Stimulated activated CD4-positive, alpha-beta T cell treated with anti-CD3 and anti-CD28 coated beads, Interleukin-12 subunit alpha, Interleukin-12 subunit beta, amount 100 ng/mL, for 4 hours (primary cell): ENCODE results near the gene ETNPPL.
A peak's percentile ranks its signal among the peaks of the same experiment; 100 is the strongest.

ENCODE experiments used
- DNase-seq: peaks from one replicate; pipeline ENCODE4 v3.0.0-alpha.2; 2020

The ETNPPL gene

GRCh38 chr4:108762559-108763225 lies at the start of gene ETNPPL:
Gene ETNPPL, minus strand, starts transcription at chr4:108763053. Its CDS starts 155 bp downstream, at chr4:108762898.
- DNase-seq: peak; percentile 8

- no peak for DNase-seq
Measured at GRCh38 chr4:108811486-108811885, 48.6 kb upstream of the ETNPPL start.

DNA sequence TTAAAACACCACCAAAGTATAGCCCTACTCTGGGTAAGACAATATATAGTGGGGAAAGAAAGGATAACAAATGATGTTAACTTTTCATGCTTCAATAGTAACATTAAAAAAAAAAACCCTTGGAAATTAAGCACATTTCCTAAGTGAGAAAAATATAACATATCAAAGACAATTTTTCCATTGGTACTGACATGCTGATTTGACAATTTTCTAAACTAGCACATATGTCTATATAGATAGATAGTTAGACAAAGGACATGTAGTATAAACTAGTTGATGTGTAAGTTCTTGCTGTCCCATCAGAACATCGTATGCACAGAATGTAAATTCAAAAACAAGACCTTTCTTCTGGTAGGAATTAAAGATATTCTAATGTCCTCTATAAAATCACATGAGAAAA lies 47.2 kb upstream of the ETNPPL start:
- DNase-seq: no peak

GRCh38 chr4:108804648-108805273 lies 41.9 kb upstream of the ETNPPL start:
- DNase-seq: no peak

- DNase-seq: no peak
Measured at GRCh38 chr4:108799306-108799705, 36.5 kb upstream of the ETNPPL start.

DNA sequence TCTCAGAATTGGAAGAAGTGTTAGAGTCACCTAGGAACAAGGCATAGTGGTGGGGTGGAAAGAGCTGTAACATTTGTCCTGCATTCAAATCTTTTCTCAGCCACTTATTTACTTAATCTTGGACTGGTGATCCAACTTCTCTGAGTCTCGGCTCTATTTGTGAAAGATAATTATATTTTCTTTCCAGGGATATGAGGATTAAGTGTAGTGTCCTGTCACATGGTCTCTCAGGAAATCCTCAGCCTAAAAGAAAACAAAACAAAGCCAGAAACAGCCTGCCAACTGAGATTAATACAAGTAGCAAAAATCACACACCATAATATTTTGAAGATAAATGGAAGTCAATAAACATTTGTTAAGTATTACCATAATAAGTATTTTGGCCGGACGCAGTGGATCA lies 33.3 kb upstream of the ETNPPL start:
- no peak for DNase-seq

DNA sequence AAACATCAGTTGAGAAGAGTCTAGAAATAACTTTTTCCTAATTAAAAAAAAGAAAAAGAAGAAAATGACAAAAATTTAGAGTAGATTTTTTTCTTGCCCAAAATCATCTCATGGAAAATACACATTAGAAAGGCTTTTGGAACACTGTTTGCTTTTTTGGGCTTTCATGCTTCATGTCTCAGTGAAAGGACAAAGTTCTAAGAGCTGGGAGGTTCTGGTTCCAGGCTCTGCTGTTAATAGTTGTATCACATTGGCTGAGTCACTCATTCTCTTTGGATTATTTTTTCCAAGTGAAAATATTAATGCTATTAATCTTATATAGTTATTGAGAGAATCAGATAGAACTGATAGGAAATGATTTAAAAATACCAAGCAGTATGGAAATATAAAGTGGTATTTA lies 32.9 kb upstream of the ETNPPL start:
- no peak for DNase-seq

- no peak for DNase-seq
Measured at GRCh38 chr4:108794136-108794535, 31.3 kb upstream of the ETNPPL start.

DNA sequence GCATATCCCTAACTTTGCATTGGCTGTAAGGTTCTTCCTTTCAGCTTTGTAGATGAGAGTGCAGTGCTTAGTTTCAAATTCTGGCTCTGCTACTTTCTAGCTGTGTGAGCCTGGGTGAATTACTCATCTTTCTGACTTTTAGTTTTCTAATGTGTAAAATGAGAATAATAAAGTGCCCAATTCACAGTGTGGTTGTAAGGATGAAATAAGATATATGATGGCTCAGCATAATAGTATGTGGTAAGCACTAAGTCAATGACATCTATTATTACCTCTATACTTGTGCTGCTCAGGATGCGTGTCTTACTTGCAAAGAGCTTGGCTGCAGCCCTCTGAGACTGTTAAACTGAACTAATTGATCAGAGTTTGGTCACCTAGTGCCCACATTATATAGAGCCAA lies 30.6 kb upstream of the ETNPPL start:
- no peak for DNase-seq

- no peak for DNase-seq
Measured at GRCh38 chr4:108788731-108789130, 25.9 kb upstream of the ETNPPL start.

DNA sequence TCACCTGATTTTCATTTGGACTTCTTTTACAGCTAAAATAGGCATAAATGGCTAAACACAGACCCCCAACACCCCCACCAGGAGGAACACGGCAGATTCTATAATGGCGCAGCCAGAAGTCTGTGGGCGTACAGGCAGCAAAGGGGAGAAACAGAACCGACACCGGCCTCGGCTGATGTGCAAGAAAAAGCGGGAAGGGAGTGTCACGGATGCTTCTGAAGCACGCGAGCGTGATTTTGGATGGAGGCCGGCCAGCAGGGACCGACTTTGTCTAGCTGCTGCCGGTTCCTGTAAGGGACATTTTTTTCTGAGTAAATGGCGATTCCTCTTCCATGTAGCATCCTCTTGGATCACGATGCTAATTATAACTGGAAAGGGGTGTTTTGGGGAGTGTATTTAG lies 24.9 kb upstream of the ETNPPL start:
- DNase-seq: no peak

- DNase-seq: no peak
Measured at GRCh38 chr4:108787106-108787505, 24.3 kb upstream of the ETNPPL start.

DNA sequence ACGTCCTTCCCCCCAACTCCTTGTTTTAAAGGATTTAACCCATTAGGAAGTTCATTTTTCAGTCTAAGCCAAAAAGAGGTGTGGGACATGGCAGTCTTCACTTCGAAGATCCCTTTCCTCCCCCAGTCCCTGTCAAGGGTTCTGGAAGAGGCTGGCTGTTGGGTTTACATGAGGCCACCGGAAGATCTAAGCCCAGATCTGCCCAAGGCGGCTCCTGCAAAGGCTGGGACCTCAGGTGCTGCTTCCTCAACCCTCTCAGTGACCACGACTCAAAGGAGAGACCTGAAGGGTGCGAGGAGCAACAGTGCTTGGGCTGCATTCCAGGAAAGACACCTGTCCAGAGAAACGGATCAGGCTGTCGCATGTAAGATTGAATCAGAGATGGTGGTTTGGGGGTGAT lies 23.5 kb upstream of the ETNPPL start:
- no peak for DNase-seq

DNA sequence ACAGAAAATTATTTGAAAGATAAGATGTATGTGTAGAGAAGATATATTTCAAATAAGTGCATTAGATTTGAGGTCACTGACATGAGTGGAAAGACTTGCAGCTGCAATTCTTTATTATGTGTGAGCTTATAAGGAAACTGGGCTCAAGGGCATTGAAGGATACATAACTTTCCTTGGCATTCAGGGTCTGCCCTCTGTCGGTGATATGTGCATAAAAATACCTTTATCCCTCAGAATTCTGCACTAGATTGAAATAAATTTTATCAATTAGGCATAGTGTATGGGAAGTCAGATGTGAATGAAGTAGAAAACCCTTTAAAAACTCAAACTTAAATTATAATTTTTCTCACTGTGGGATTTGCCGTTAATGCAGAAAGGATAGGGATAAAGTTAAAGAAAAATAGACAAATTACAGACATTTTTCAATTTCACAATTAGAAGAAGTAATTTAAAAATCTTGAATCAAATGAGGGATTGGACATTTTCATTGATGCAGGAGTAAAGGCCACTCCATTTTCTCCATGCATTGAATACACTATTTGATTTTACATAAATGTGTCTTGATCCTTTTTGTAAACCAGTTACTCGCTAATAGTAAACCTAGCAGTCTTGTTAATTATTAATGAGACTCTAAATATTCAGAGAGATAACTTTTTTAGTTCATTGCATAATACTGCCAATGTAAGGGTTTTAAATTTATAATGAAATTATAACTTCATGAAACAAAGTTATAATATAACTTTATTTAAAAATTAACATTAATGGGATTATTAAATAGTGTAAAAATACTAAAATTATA lies 21.0 kb upstream of the ETNPPL start:
- no peak for DNase-seq

- DNase-seq: no peak
Measured at GRCh38 chr4:108779958-108780357, 17.1 kb upstream of the ETNPPL start.

- no peak for DNase-seq
Measured at GRCh38 chr4:108777388-108777787, 14.5 kb upstream of the ETNPPL start.

GRCh38 chr4:108775921-108776320 lies 13.1 kb upstream of the ETNPPL start:
- DNase-seq: no peak

DNA sequence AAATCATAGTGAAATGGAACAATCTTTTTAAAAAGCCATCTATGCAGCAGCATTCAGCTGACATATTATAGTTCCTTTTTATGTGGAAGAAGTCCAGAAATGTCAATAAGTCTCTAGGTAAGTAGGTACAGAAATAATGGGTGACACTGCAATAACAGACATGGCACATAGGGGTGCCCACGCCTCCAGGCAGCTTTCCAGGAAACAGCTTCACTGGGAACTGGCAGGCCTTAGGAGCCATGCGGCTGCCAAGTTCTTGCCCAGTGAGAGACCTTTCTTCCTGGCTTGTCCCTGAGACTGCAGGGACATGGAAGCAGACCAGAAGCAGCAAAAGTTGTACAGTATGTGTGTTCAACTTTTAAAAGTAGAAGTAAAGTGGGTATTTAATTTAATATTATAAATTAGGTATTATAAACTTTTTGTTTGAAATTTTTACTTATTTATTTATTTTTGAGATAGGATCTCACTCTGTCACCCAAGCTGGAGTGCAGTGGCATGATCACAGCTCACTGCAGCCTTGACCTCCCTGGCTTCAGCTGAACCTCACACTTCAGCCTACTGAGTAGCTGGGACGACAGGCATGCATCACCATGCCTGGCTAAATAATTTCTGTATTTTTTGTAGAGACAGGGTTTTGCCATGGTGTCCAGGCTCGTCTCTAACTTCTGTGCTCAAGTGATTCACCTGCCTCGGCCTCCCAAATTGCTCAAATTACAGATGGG lies 12.1 kb upstream of the ETNPPL start:
- DNase-seq: no peak

- no peak for DNase-seq
Measured at GRCh38 chr4:108772402-108772801, 9.5 kb upstream of the ETNPPL start.

DNA sequence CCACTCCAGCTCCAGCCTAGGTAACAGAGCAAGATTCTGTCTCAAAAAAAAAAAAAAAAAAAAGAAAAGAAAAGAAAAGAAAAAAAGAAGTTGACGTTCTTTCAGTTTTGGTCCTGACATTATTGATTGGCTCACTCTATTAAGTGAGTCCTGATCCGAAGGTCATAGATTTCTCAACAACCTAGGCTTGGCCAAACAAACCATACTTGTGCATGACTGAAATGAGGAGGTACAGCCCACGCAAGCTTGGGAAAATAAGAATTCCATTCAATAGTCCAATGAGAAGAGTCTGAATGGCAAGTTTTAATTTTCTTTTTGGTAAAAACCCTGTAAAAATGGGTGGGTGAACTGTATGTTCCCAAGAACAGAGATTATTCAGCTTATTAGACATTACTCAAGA lies 3.2 kb upstream of the ETNPPL start:
- DNase-seq: no peak

- no peak for DNase-seq
Measured at GRCh38 chr4:108763986-108764385, 1.1 kb upstream of the ETNPPL start.

DNA sequence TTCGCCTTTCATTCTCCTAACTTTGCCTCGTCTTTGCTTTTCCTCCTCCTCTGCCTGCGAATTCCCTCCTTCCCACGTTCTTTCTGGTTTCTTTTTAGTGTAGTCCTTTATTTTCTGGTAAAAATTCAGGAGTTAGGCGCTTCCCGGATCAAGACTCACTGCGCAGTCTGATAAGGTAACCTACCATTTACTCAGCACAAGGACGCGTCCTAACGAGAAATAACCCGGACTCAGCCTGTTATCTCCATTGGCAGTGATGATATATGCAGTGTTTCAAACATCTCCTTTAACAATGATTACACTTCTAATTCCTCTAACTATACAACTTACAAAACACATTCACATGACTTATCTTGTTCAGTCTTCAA lies 357 bp upstream of the ETNPPL start:
- DNase-seq: no peak

GRCh38 chr4:108758498-108758897 lies 4.4 kb downstream of the ETNPPL start:
- DNase-seq: no peak

GRCh38 chr4:108754327-108754726 lies 8.5 kb downstream of the ETNPPL start:
- DNase-seq: no peak
